Measurements from ENCODE around the gene IPO4. TPM values are rescaled to one million over a fixed set of nuclear protein-coding genes. Genes with fewer than 3 reads are reported as not detected.
A peak's percentile ranks its signal among the peaks of the same experiment; 100 is the strongest.

Gene IPO4
- total RNA-seq, 1 experiment from 2014 or later: 102 TPM

DNA sequence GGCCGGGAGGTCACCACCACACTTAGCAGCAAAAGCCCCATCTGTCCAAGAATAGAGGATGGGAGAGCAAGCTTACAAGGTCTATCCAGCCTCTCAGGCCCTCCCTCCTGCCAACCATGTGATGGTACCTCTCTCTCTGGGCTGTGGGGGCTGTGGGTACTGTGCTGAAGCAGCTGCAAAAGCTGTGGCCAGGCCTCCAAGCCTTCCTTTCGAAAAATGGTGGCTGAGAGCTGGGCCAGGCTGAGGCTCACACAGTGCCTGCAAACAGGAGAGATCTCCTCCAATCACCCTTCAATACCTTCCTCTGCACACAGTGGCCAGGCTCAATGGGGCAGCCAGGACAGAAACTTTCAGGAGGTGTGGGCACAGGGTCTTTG lies 1.1 kb downstream of the IPO4 start:
- Histone ChIP-seq H3K4me1 (ENCODE audit: control insufficient read depth in 1 of 2, insufficient read depth in 2 of 2, low read length in 2 of 2) (peaks cover 16 to 17% of the 10 kb centered on the region in 2 experiments), H3K36me3 (ENCODE audit: control insufficient read depth in 1 of 2, insufficient read depth in 2 of 2, low read length in 2 of 2) (peaks cover 36 to 39% of the 10 kb centered on the region in 2 experiments; a peak in 3 of 4 replicates), H4K20me1 (ENCODE audit: insufficient read depth) (no peaks in the 10 kb centered on the region), H3K4me3 (replicated peaks in 1 of 2; ENCODE audit: low read depth in 1 of 2, low read length in 2 of 2) (peak overlapping the region; percentile 89 to 94), H3K9me2 (ENCODE audit: insufficient read depth) (no peaks in the 10 kb centered on the region), H3K9me3 (ENCODE audit: control insufficient read depth in 1 of 2, insufficient read depth in 1 of 2, low read depth in 1 of 2, low read length in 2 of 2) (no peaks in the 10 kb centered on the region), H3K4me2 (ENCODE audit: low read length) (peak overlapping the region; percentile 91), H2AFZ (ENCODE audit: low read depth, low read length, poor library complexity, severe bottlenecking) (no peak overlapping the region), H3K79me2 (ENCODE audit: insufficient read depth, low read length) (peaks cover 44% of the 10 kb centered on the region), H3K9ac (ENCODE audit: low read length) (peak overlapping the region; percentile 77), H3K27me3 (ENCODE audit: insufficient read depth, low read length) (no peaks in the 10 kb centered on the region), H3K27ac (ENCODE audit: low read depth, low read length) (peak overlapping the region; percentile 98)
- RAD21 ChIA-PET (ENCODE audit: low non-redundant PET in 1 of 2, low total read pairs in 2 of 2, uncharacterized antibody in 2 of 2, unreplicated experiment in 2 of 2): no interaction called here
- BruUV-seq (replicated peaks): no TSS peak
- ATAC-seq: no peak
- CTCF ChIA-PET: interaction anchor here (1.5 kb wide), 1 partner anchor 244 kb away, joined by 3 read pairs; no protein-coding TSS in a partner anchor
- POLR2A ChIA-PET: interaction anchor here (1.4 kb wide), 1 partner anchor 41 kb away, joined by 3 read pairs; the partner anchor contains the start of genes PSME2 and RNF31
- intact Hi-C loops (cut with micrococcal nuclease): no loop called here
- no peak for DNase-seq (ENCODE audit: low read depth, low spot score)
- no peak for TF ChIP-seq EGR1 (IDR thresholded peaks at IDR 0.05; ENCODE audit: low read depth)
- TF ChIP-seq, protein P1, sequence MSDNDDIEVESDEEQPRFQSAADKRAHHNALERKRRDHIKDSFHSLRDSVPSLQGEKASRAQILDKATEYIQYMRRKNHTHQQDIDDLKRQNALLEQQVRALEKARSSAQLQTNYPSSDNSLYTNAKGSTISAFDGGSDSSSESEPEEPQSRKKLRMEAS (IDR thresholded peaks at IDR 0.05): no peak
- TF ChIP-seq EZH2 (IDR thresholded peaks at IDR 0.05): no peak
- TF ChIP-seq EZH2phosphoT487 (IDR thresholded peaks at IDR 0.05; ENCODE audit: borderline replicate concordance): no peak
- TF ChIP-seq FOSL1 (IDR thresholded peaks at IDR 0.05; ENCODE audit: low read depth): no peak

DNA sequence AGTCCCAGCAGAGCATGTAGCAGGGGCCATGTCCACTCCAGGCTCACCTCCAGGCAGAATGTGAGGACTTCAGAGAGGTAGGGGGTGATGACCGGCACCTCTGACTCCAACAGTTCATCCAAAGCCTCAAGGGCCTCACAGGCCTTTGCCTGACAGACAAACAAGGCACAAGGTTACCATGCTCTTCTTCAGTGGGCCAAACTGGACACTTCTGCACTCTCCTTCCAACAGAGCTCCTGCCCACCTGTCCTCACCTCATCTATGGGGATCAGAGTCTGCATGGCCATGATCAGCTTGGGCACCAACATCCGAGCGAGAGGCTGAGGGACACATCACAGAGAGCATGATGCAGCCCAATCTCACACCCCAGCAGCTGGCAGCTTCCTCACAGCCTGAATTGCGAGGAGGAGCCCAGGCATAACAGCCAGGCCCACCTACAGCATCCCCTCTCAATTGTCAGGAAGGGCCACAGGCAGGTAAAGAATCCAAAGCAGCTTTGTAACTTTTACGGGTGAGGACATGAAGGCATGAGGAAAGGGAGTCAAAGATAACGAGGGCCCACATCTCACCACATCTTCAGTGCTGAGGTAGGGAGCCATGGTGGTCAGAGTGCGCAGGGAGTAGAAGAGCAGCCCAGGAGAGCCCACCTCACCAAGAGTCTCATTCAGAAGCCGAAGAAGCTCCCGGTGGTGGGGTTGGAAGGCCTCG lies 1.6 kb downstream of the IPO4 start:
- Histone ChIP-seq H3K4me2 (ENCODE audit: low read length) (peak overlapping the region; percentile 91; the same call in 1 of the 2 replicates), H3K36me3 (ENCODE audit: control insufficient read depth in 1 of 2, insufficient read depth in 2 of 2, low read length in 2 of 2) (peaks cover 33 to 39% of the 10 kb centered on the region in 2 experiments; a peak in 3 of 4 replicates), H3K4me1 (ENCODE audit: control insufficient read depth in 1 of 2, insufficient read depth in 2 of 2, low read length in 2 of 2) (peaks cover 16 to 17% of the 10 kb centered on the region in 2 experiments), H4K20me1 (ENCODE audit: insufficient read depth) (no peaks in the 10 kb centered on the region), H3K9me3 (ENCODE audit: control insufficient read depth in 1 of 2, insufficient read depth in 1 of 2, low read depth in 1 of 2, low read length in 2 of 2) (no peaks in the 10 kb centered on the region), H2AFZ (ENCODE audit: low read depth, low read length, poor library complexity, severe bottlenecking) (no peak overlapping the region), H3K9me2 (ENCODE audit: insufficient read depth) (no peaks in the 10 kb centered on the region), H3K27ac (ENCODE audit: low read depth, low read length) (no peak overlapping the region; the same call in 1 of the 2 replicates), H3K4me3 (replicated peaks in 1 of 2; ENCODE audit: low read depth in 1 of 2, low read length in 2 of 2) (peak overlapping the region; percentile 89 to 94), H3K27me3 (ENCODE audit: insufficient read depth, low read length) (no peaks in the 10 kb centered on the region), H3K79me2 (ENCODE audit: insufficient read depth, low read length) (peaks cover 40% of the 10 kb centered on the region), H3K9ac (ENCODE audit: low read length) (no peak overlapping the region)
- DNase-seq (ENCODE audit: low read depth, low spot score) (no peak), ATAC-seq (no peak)
- RAD21 ChIA-PET (ENCODE audit: low non-redundant PET in 1 of 2, low total read pairs in 2 of 2, uncharacterized antibody in 2 of 2, unreplicated experiment in 2 of 2): no interaction called here
- POLR2A ChIA-PET: no interaction called here
- TF ChIP-seq ELF1 (IDR thresholded peaks at IDR 0.05; ENCODE audit: borderline replicate concordance, low read depth) (no peak), CEBPB (IDR thresholded peaks at IDR 0.05; ENCODE audit: low read depth) (no peak), EZH2 (IDR thresholded peaks at IDR 0.05) (no peak), YY1 (IDR thresholded peaks at IDR 0.05; ENCODE audit: extremely low read depth, insufficient replicate concordance, low read depth, low read length) (no peak)
- intact Hi-C loops (cut with micrococcal nuclease): no loop called here
- CTCF ChIA-PET: no interaction called here
- BruUV-seq (replicated peaks): no TSS peak
